Gastrocnemius medialis (tissue), 4 donors: ENCODE results near the gene MECP2. TPM values are rescaled to one million over a fixed set of nuclear protein-coding genes. Genes with fewer than 3 reads are reported as not detected.

ENCODE experiments used
- ATAC-seq, 2 donors: fragments of 150-250 bp; one replicate each; pipeline ENCODE4 v1.9.1; 2016
- DNase-seq, 2 donors: peaks; one replicate each; pipeline ENCODE4 v3.0.0-alpha.2; 2019
- H3K27ac ChIP-seq, 4 donors: fragments of 200-600 bp; sonication (generic); 1 replicate in 1 of 4; 2 replicates in 3 of 4; pipeline ENCODE4 v1.5.1; 2016 to 2018; ENCODE audit warnings: mild to moderate bottlenecking in 2 of 4, moderate library complexity in 1 of 4
- H3K27me3 ChIP-seq, 3 donors: fragments of 200-600 bp; sonication (generic) in 2 of 3; 1 replicate in 1 of 3; 2 replicates in 2 of 3; pipeline versions ENCODE4 v1.5.1 to v1.6.0; 2016 to 2019; ENCODE audit warnings: mild to moderate bottlenecking in 1 of 3, moderate library complexity in 1 of 3
- H3K36me3 ChIP-seq, 2 donors: fragments of 200-600 bp; sonication (generic) in 1 of 2; one replicate each; pipeline ENCODE4 v1.5.1; 2017 to 2018
- H3K4me1 ChIP-seq, 2 donors: fragments of 200-600 bp; sonication (generic) in 1 of 2; one replicate each; pipeline ENCODE4 v1.5.1; 2016 to 2017; ENCODE audit warnings: mild to moderate bottlenecking in 2 of 2
- H3K4me3 ChIP-seq, 4 donors: fragments of 200-600 bp; sonication (generic) in 3 of 4; 1 replicate in 1 of 4; 2 replicates in 3 of 4; pipeline ENCODE4 v1.5.1; 2016 to 2019; ENCODE audit warnings: mild to moderate bottlenecking in 2 of 4
- H3K9me3 ChIP-seq, 3 donors: fragments of 200-600 bp; sonication (generic) in 2 of 3; 1 replicate in 1 of 3; 2 replicates in 2 of 3; pipeline ENCODE4 v1.5.1; 2016 to 2019
- POLR2A ChIP-seq, 2 donors: fragments of 450-650 bp; IDR thresholded peaks; one replicate each; pipeline ENCODE4 v1.6.1; 2017; ENCODE audit warnings: antibody characterized with exemption in 2 of 2, mild to moderate bottlenecking in 2 of 2, moderate library complexity in 2 of 2
- in situ Hi-C, 4 donors: fragments of 200-750 bp; cut with MboI; loops; one replicate each; pipeline versions ENCODE4 v1.15.0 to v1.8.0; 2017; ENCODE audit warnings: low sequenced_read_pairs in 4 of 4
- intact Hi-C: fragments of 100-400 bp; cut with DNase I; formaldehyde crosslinking; loops from one replicate; pipeline ENCODE4 v1.15.1; 2023; ENCODE audit warnings: low total_unique reads
- total RNA-seq, 4 donors: library from RNA; depleted of rRNA; stranded (reverse); fragments of >200 nt; gene quantifications; one replicate each; pipeline versions ENCODE4 v1.1.0 to v1.2.3, GENCODE V29; 2016
- TF ChIP-seq, protein P1 (sequence below), 5 experiments: fragments of 450-650 bp in 3 of 5; fragments of 200-600 bp in 2 of 5; sonication (generic) in 2 of 5; IDR thresholded peaks in 4 of 5; conservative IDR thresholded peaks in 1 of 5; 1 replicate in 4 of 5; 2 replicates in 1 of 5; pipeline ENCODE4 v1.5.1; 2016 to 2019; ENCODE audit warnings: antibody characterized with exemption in 5 of 5, mild to moderate bottlenecking in 3 of 5, moderate library complexity in 3 of 5

Gene MECP2
- total RNA-seq, 4 donors from 2014 or later = 39.0 to 63.2 (median 45.2) TPM

- TF ChIP-seq, protein P1, sequence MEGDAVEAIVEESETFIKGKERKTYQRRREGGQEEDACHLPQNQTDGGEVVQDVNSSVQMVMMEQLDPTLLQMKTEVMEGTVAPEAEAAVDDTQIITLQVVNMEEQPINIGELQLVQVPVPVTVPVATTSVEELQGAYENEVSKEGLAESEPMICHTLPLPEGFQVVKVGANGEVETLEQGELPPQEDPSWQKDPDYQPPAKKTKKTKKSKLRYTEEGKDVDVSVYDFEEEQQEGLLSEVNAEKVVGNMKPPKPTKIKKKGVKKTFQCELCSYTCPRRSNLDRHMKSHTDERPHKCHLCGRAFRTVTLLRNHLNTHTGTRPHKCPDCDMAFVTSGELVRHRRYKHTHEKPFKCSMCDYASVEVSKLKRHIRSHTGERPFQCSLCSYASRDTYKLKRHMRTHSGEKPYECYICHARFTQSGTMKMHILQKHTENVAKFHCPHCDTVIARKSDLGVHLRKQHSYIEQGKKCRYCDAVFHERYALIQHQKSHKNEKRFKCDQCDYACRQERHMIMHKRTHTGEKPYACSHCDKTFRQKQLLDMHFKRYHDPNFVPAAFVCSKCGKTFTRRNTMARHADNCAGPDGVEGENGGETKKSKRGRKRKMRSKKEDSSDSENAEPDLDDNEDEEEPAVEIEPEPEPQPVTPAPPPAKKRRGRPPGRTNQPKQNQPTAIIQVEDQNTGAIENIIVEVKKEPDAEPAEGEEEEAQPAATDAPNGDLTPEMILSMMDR (IDR thresholded peaks at IDR 0.05 in 4 of 5, conservative IDR thresholded peaks at IDR 0.05 in 1 of 5) = no peak
- TF ChIP-seq POLR2A (IDR thresholded peaks at IDR 0.05) = no peak
- no peaks in the 10 kb centered on the region for H3K9me3 ChIP-seq
- in situ Hi-C loops = no loop called here
- H3K36me3 ChIP-seq = peaks cover 0 to 20% of the 10 kb centered on the region in 2 donors
- H3K4me1 ChIP-seq = peaks cover 4% of the 10 kb centered on the region in 2 donors
- intact Hi-C loops = loop anchor here (2.0 kb wide), 1 partner anchor 30 kb away; no protein-coding TSS in a partner anchor
- no peaks in the 10 kb centered on the region for H3K27me3 ChIP-seq
- peak overlapping the region; percentile 56 to 65 (median 62) for H3K4me3 ChIP-seq
- DNase-seq = no peak
- peak overlapping the region; percentile 74 to 93 (median 84) for H3K27ac ChIP-seq
- no peak for ATAC-seq
Measured at GRCh38 chrX:154018518-154019060, 78.9 kb downstream of the MECP2 start.

- Histone ChIP-seq H3K36me3 (peaks cover 0 to 20% of the 10 kb centered on the region in 2 donors), H3K27me3 (no peaks in the 10 kb centered on the region), H3K4me1 (peaks cover 4% of the 10 kb centered on the region in 2 donors), H3K4me3 (no peak overlapping the region), H3K27ac (peak overlapping the region in 2 of 4 donors; percentile 74 to 93), H3K9me3 (no peaks in the 10 kb centered on the region)
- in situ Hi-C loops (no loop called here), intact Hi-C loops (loop anchor here (2.0 kb wide), 1 partner anchor 31 kb away; no protein-coding TSS in a partner anchor)
- DNase-seq (no peak), ATAC-seq (no peak)
- TF ChIP-seq POLR2A (IDR thresholded peaks at IDR 0.05) = no peak
- TF ChIP-seq, protein P1 (IDR thresholded peaks at IDR 0.05 in 4 of 5, conservative IDR thresholded peaks at IDR 0.05 in 1 of 5) = no peak
Measured at GRCh38 chrX:154017766-154018517, 79.6 kb downstream of the MECP2 start.

- Histone ChIP-seq H3K9me3 (no peaks in the 10 kb centered on the region), H3K4me3 (no peak overlapping the region), H3K27me3 (no peaks in the 10 kb centered on the region), H3K4me1 (peaks cover 4% of the 10 kb centered on the region in 2 donors), H3K36me3 (peaks cover 0 to 20% of the 10 kb centered on the region in 2 donors), H3K27ac (no peak overlapping the region)
- intact Hi-C loops (no loop called here), in situ Hi-C loops (no loop called here)
- ATAC-seq (no peak), DNase-seq (no peak)
- TF ChIP-seq, protein P1 (IDR thresholded peaks at IDR 0.05 in 4 of 5, conservative IDR thresholded peaks at IDR 0.05 in 1 of 5) = no peak
- TF ChIP-seq POLR2A (IDR thresholded peaks at IDR 0.05) = no peak
Measured at GRCh38 chrX:154016366-154017076, 81.0 kb downstream of the MECP2 start.

DNA sequence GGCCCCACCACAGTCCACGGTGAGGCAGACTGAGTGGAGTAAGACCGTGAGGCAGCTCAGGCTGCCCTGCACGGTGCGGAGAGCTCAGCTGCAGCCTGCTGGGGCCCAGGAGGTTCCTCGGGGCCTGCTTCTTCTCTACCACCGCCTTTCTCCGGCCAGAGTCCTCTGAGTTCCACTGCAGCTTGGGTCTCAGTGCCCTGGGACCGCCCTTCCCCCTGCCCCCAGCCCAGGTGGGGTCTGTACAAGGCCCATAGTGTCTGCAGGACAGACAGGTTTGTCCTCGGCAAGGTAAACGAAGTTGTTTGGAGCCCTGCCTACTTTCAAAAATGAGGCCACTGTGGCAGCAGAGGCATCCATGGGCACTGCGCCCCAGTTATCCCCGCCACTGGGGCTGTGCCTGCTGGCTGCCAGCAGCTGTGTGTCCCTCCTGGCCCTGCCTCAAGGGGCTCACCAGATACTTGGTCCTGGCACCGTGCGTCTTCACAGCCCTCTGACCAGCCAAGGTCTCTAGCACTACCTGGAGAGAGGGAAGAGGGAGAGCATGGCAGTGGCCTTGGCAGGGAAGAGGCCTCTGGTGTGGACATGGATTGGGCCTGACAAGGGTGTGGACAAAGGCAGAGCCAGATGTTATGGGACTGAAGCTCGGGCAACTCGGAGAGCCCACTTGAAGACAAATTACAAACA is 81.8 kb downstream of the MECP2 start:
- Histone ChIP-seq H3K9me3 (no peaks in the 10 kb centered on the region), H3K36me3 (peaks cover 0 to 20% of the 10 kb centered on the region in 2 donors), H3K27ac (no peak overlapping the region), H3K4me1 (peaks cover 4 to 6% of the 10 kb centered on the region in 2 donors), H3K4me3 (no peak overlapping the region), H3K27me3 (no peaks in the 10 kb centered on the region)
- no peak for ATAC-seq
- no peak for DNase-seq
- intact Hi-C loops = no loop called here
- TF ChIP-seq, protein P1 (IDR thresholded peaks at IDR 0.05 in 4 of 5, conservative IDR thresholded peaks at IDR 0.05 in 1 of 5) = no peak
- TF ChIP-seq POLR2A (IDR thresholded peaks at IDR 0.05) = no peak
- in situ Hi-C loops = no loop called here
